ENCODE measurements around the gene TSPAN17. TPM values are rescaled to one million over a fixed set of nuclear protein-coding genes. Genes with fewer than 3 reads are reported as not detected.
A peak's percentile ranks its signal among the peaks of the same experiment; 100 is the strongest.

Gene TSPAN17
- total and polyA plus RNA-seq, 9 of the 15 experiments (the other 6 are each of a cell fraction or from before 2014, with no cell fraction given): 0.73 to 58.3 (median 34.5) TPM

DNA sequence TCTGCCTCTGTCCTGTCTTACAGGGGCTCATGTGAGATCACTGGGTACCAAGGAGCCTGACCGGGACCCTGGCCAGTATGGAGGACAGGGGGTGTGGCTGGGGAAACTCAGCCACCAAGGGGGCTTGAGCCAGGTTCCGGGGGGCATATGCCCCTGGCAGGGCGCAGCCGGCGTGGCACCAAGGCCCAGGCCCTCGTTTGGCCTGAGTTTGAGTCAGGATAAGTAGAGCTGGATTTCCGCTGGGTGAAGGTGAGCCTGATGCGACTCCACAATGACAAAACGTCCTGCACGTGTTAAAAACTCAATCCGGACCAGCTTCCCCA, 616 bp upstream of the TSPAN17 start (continued):
- TF ChIP-seq, protein P1, sequence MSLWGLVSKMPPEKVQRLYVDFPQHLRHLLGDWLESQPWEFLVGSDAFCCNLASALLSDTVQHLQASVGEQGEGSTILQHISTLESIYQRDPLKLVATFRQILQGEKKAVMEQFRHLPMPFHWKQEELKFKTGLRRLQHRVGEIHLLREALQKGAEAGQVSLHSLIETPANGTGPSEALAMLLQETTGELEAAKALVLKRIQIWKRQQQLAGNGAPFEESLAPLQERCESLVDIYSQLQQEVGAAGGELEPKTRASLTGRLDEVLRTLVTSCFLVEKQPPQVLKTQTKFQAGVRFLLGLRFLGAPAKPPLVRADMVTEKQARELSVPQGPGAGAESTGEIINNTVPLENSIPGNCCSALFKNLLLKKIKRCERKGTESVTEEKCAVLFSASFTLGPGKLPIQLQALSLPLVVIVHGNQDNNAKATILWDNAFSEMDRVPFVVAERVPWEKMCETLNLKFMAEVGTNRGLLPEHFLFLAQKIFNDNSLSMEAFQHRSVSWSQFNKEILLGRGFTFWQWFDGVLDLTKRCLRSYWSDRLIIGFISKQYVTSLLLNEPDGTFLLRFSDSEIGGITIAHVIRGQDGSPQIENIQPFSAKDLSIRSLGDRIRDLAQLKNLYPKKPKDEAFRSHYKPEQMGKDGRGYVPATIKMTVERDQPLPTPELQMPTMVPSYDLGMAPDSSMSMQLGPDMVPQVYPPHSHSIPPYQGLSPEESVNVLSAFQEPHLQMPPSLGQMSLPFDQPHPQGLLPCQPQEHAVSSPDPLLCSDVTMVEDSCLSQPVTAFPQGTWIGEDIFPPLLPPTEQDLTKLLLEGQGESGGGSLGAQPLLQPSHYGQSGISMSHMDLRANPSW (CRISPR knock-in tag; IDR thresholded peaks at IDR 0.05): no peak
- no peak for TF ChIP-seq HSF4 (CRISPR knock-in tag; IDR thresholded peaks at IDR 0.05; ENCODE audit: borderline replicate concordance)
- no peak for TF ChIP-seq EP400 (IDR thresholded peaks at IDR 0.05)
- TF ChIP-seq, protein P2, sequence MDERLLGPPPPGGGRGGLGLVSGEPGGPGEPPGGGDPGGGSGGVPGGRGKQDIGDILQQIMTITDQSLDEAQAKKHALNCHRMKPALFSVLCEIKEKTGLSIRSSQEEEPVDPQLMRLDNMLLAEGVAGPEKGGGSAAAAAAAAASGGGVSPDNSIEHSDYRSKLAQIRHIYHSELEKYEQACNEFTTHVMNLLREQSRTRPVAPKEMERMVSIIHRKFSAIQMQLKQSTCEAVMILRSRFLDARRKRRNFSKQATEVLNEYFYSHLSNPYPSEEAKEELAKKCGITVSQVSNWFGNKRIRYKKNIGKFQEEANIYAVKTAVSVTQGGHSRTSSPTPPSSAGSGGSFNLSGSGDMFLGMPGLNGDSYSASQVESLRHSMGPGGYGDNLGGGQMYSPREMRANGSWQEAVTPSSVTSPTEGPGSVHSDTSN (CRISPR knock-in tag; IDR thresholded peaks at IDR 0.05; ENCODE audit: low read depth): no peak
- TF ChIP-seq, protein P2 (tag; conservative IDR thresholded peaks at IDR 0.05; ENCODE audit: low read depth): no peak
- no peak for TF ChIP-seq STAG1 (CRISPR knock-in tag; IDR thresholded peaks at IDR 0.05; ENCODE audit: borderline replicate concordance)
- TF ChIP-seq, protein P3, sequence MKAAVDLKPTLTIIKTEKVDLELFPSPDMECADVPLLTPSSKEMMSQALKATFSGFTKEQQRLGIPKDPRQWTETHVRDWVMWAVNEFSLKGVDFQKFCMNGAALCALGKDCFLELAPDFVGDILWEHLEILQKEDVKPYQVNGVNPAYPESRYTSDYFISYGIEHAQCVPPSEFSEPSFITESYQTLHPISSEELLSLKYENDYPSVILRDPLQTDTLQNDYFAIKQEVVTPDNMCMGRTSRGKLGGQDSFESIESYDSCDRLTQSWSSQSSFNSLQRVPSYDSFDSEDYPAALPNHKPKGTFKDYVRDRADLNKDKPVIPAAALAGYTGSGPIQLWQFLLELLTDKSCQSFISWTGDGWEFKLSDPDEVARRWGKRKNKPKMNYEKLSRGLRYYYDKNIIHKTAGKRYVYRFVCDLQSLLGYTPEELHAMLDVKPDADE (conservative IDR thresholded peaks at IDR 0.05; ENCODE audit: control insufficient read depth, low read depth, low read length): no peak
- TF ChIP-seq GABPA (tag; conservative IDR thresholded peaks at IDR 0.05; ENCODE audit: low read depth): no peak
- TF ChIP-seq, protein P4, sequence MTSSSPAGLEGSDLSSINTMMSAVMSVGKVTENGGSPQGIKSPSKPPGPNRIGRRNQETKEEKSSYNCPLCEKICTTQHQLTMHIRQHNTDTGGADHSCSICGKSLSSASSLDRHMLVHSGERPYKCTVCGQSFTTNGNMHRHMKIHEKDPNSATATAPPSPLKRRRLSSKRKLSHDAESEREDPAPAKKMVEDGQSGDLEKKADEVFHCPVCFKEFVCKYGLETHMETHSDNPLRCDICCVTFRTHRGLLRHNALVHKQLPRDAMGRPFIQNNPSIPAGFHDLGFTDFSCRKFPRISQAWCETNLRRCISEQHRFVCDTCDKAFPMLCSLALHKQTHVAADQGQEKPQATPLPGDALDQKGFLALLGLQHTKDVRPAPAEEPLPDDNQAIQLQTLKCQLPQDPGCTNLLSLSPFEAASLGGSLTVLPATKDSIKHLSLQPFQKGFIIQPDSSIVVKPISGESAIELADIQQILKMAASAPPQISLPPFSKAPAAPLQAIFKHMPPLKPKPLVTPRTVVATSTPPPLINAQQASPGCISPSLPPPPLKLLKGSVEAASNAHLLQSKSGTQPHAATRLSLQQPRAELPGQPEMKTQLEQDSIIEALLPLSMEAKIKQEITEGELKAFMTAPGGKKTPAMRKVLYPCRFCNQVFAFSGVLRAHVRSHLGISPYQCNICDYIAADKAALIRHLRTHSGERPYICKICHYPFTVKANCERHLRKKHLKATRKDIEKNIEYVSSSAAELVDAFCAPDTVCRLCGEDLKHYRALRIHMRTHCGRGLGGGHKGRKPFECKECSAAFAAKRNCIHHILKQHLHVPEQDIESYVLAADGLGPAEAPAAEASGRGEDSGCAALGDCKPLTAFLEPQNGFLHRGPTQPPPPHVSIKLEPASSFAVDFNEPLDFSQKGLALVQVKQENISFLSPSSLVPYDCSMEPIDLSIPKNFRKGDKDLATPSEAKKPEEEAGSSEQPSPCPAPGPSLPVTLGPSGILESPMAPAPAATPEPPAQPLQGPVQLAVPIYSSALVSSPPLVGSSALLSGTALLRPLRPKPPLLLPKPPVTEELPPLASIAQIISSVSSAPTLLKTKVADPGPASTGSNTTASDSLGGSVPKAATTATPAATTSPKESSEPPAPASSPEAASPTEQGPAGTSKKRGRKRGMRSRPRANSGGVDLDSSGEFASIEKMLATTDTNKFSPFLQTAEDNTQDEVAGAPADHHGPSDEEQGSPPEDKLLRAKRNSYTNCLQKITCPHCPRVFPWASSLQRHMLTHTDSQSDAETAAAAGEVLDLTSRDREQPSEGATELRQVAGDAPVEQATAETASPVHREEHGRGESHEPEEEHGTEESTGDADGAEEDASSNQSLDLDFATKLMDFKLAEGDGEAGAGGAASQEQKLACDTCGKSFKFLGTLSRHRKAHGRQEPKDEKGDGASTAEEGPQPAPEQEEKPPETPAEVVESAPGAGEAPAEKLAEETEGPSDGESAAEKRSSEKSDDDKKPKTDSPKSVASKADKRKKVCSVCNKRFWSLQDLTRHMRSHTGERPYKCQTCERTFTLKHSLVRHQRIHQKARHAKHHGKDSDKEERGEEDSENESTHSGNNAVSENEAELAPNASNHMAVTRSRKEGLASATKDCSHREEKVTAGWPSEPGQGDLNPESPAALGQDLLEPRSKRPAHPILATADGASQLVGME (CRISPR knock-in tag; IDR thresholded peaks at IDR 0.05): no peak
- TF ChIP-seq HDAC2 (IDR thresholded peaks at IDR 0.05): 0 out of 2 replicates have a peak, but pooled peaks have one; percentile 25
- TF ChIP-seq, protein P5, sequence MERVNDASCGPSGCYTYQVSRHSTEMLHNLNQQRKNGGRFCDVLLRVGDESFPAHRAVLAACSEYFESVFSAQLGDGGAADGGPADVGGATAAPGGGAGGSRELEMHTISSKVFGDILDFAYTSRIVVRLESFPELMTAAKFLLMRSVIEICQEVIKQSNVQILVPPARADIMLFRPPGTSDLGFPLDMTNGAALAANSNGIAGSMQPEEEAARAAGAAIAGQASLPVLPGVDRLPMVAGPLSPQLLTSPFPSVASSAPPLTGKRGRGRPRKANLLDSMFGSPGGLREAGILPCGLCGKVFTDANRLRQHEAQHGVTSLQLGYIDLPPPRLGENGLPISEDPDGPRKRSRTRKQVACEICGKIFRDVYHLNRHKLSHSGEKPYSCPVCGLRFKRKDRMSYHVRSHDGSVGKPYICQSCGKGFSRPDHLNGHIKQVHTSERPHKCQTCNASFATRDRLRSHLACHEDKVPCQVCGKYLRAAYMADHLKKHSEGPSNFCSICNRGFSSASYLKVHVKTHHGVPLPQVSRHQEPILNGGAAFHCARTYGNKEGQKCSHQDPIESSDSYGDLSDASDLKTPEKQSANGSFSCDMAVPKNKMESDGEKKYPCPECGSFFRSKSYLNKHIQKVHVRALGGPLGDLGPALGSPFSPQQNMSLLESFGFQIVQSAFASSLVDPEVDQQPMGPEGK (CRISPR knock-in tag; IDR thresholded peaks at IDR 0.05; ENCODE audit: borderline replicate concordance): no peak
